ENCODE data around the gene MTCH2. TPM values are rescaled to one million over a fixed set of nuclear protein-coding genes. Genes with fewer than 3 reads are reported as not detected.

Gene MTCH2
- total RNA-seq, 1 experiment from 2014 or later: 160 TPM

GRCh38 chr11:47578524-47579494 lies 63.5 kb downstream of the MTCH2 start, which contains the start of the genes KBTBD4 and NDUFS3 (continued):
- TF ChIP-seq ZBTB43 (CRISPR knock-in tag; IDR thresholded peaks at IDR 0.05) (no peak), CDX4 (CRISPR knock-in tag; IDR thresholded peaks at IDR 0.05; ENCODE audit: borderline replicate concordance) (no peak), SOX15 (CRISPR knock-in tag; IDR thresholded peaks at IDR 0.05) (no peak), ZNF317 (CRISPR knock-in tag; IDR thresholded peaks at IDR 0.05; ENCODE audit: borderline replicate concordance, low read depth) (no peak), ZNF423 (CRISPR knock-in tag; IDR thresholded peaks at IDR 0.05) (no peak), ATF3 (CRISPR knock-in tag; conservative IDR thresholded peaks at IDR 0.05) (no peak), AR (CRISPR knock-in tag; IDR thresholded peaks at IDR 0.05) (no peak), ZNF532 (CRISPR knock-in tag; IDR thresholded peaks at IDR 0.05; ENCODE audit: borderline replicate concordance) (no peak), ZNF512 (CRISPR knock-in tag; IDR thresholded peaks at IDR 0.05; ENCODE audit: borderline replicate concordance) (no peak), ARID4B (CRISPR knock-in tag; IDR thresholded peaks at IDR 0.05; ENCODE audit: borderline replicate concordance) (peak; percentile 90), ZSCAN18 (CRISPR knock-in tag; IDR thresholded peaks at IDR 0.05) (no peak), E2F5 (CRISPR knock-in tag; IDR thresholded peaks at IDR 0.05) (peak; percentile 34; the same call in 1 of the 2 replicates), NR2C2 (CRISPR knock-in tag; IDR thresholded peaks at IDR 0.05) (peak; percentile 70; the same call in 1 of the 2 replicates), NR1H2 (CRISPR knock-in tag; IDR thresholded peaks at IDR 0.05) (peak; percentile 36; the same call in 1 of the 2 replicates), TP53 (CRISPR knock-in tag; IDR thresholded peaks at IDR 0.05) (no peak), PRRX2 (CRISPR knock-in tag; IDR thresholded peaks at IDR 0.05) (peak; percentile 40; the same call in 1 of the 2 replicates), GABPB1 (CRISPR knock-in tag; IDR thresholded peaks at IDR 0.05) (peak; percentile 97), ELF4 (CRISPR knock-in tag; IDR thresholded peaks at IDR 0.05; ENCODE audit: low read depth) (no peak)

All from WTC11 (cell line).